Adipose tissue (tissue), 3 donors: ENCODE data around the gene ZNF200. TPM values are rescaled to one million over a fixed set of nuclear protein-coding genes. Genes with fewer than 3 reads are reported as not detected.
"Not testable (repeated sequence)": the region's sequence is repeated elsewhere in the genome, so short reads cannot be mapped to it uniquely, and the experiment has no call there.

Experiments
- H3K27ac ChIP-seq: one replicate; pipeline ENCODE4 v1.5.1; 2013; ENCODE audit warnings: low read depth, low read length
- WGBS, 3 donors: extraction: QIAGEN DNeasy Blood & Tissue Kit; methylation state at CpG; one replicate each; pipeline ENCODE4 v1.1.7; 2013; 5-methylcytosine and 5-hydroxymethylcytosine counted together
- polyA plus RNA-seq, 3 donors: library from polyadenylated mRNA; stranded (reverse); fragments of 200-250 nt; gene quantifications; one replicate each; pipeline ENCODE4 v1.2.3, GENCODE V29; 2013
- donor health status: healthy with polysubstance abuse.
- donor health status: Bipolar disorder and iron deficiency.
- donor health status: healthy.

ZNF200 gene, protein sequence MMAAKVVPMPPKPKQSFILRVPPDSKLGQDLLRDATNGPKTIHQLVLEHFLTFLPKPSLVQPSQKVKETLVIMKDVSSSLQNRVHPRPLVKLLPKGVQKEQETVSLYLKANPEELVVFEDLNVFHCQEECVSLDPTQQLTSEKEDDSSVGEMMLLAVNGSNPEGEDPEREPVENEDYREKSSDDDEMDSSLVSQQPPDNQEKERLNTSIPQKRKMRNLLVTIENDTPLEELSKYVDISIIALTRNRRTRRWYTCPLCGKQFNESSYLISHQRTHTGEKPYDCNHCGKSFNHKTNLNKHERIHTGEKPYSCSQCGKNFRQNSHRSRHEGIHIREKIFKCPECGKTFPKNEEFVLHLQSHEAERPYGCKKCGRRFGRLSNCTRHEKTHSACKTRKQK
- 1 to 10 TPM; 1.9 to 4.8 (median 3.2) TPM for polyA plus RNA-seq

DNA sequence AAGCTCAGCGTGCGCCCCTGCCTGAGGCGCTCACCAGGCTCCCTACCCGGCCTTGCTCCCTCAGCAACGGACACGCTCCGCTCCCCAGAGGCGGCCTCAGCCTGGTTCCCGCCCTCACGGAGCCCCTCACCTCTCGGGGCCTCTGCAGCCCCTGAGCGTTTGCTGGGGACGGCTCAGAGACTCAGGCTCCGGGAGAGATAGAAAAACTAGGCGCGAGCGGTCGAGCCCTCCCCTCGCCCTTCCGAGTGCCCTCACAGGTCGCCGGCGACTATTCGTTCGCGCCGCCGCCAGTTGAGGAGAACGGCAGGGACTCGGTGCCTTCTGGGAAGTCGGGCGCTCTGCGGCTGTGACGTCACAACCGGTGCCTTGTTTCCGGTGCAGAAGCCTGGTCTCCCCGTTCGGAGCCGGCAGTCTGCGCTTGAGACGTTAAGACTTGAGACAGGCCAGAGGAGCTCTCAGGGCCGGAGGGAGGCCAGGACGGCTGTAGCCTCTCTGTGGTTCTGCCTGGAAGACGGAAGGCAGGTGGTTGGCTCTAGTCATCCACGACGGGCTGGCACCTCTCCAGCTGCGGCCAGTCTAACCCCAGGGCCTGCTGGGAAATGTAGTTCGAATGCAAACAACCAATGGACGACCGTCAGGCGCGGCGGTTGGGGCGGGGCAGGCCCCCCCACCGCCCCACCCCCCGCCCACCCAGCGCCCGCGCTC lies at the start of gene ZNF200:
ZNF200 (minus strand) TSS at position 302 of the 705 bp plus-strand sequence. CDS start 1,403 bp downstream, outside the sequence.
- H3K27ac ChIP-seq, result peak within 1 kb of the TSS; percentile 85
- 0 to 1% (median 0%) methylated on average over 49 to 54 of the region's 59 CpGs for WGBS, 3 donors

GRCh38 chr16:3283543-3284447 lies 48.8 kb upstream of the ZNF200 start:
- 5 to 8% (median 7%) methylated on average over 45 to 56 of the region's 56 CpGs for WGBS, 3 donors
- peak overlapping the region; percentile 81 for H3K27ac ChIP-seq

DNA sequence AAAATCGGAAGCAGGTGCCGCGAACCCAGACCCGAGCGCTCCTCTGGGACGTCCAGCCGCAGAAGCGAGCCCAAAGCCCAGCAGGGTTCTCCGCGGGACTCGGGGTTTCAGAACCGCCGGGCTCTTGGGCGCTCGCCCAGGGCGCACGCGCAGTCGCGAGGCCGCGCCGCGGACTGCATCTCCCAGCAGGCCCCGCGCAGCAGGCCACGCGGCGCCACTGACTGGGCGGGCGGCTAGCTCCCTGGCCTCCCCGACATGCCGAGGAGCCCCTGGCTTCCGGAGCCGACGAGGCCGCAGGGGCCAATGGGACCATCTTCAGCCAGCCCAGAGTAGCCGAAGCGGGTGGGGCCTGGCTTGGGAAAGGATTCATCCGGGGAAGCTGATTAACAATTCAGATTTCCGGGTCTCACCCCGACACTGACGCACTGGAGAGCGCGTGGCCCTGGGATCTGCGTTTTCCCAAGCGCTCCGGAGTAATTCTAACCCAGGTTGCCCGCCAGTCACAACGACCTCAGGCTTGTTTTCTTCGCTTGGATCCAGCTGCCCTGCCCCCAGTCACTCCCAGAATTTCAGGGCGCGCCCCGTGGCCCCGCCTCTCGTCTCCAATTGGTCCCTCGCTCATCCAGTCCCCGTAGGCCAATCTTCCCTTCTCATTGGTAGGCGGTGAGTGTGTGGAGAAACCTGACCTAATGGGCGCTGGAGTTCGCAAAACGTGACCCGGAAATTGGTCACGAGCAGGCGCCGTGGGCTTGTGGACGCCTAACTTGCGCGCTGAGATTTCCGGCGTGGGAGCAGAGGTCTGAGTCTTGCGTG lies 48.0 kb upstream of the ZNF200 start, which contains the start of gene ZNF263:
ZNF263 (plus strand) TSS at position 762 of the 813 bp plus-strand sequence. CDS start 328 bp downstream, outside the sequence.
- WGBS, 3 donors, result 0% methylated on average over 70 to 72 of the region's 72 CpGs

DNA sequence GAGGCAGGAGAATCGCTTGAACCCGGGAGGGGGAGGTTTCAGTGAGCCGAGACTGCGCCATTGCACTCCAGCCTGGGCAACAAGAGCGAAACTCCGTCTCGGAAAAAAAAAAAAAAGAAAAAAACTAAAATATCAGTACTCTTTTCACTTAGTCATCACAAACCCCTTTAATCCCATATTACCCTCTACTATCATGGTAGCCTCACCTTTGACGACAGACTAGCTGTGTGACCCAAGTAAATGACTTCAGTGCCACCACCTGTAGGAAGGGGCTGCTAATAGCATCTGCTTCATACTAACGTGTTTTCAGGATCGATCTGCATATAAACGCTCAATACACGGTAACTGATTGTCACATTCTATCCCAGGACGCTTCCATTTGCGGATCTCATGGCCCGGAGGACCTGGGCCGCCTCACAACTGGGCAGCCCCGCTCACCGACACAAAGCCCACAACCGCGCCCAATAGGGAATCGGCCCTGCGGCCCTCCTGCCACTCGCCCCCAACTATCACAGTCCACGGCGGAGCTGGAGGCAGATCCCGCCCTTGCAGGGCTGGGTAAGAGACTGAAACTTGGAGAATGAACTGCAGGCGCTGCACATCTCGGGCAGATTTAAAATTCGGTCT lies 47.3 kb upstream of the ZNF200 start:
- no peak overlapping the region for H3K27ac ChIP-seq
- WGBS, 3 donors, result 8 to 17% (median 15%) methylated on average over 26 to 29 of the region's 29 CpGs

More for the DNA sequence above, 48.0 kb upstream of the ZNF200 start, which contains the start of gene ZNF263:
- peak within 1 kb of the TSS; percentile 95 for H3K27ac ChIP-seq

- H3K27ac ChIP-seq, result no peak overlapping the region
- 51 to 77% (median 77%) methylated on average over 6 of the region's 6 CpGs for WGBS, 3 donors
Observed at GRCh38 chr16:3281222-3281820, 46.4 kb upstream of the ZNF200 start.

DNA sequence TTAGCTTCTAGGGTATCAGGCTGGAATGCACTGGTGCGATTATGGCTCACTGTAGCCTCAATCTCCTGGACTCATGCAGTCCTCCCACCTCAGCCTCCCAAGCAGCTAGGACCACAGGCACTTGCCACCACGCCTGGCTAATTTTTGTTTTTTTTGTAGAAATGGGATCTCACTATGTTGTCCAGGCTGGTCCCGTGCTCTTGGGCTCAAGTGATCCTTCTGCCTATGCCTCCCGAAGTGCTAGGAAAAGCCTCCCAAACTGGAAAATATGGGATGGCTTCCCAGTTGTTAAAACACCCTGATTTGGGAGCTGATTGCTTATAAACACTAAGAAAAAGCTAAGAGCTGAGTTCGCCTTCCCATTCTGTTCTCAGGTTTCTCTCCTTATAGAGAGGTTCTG lies 41.7 kb upstream of the ZNF200 start:
- no peak overlapping the region for H3K27ac ChIP-seq
- WGBS, 3 donors, result 82 to 90% (median 89%) methylated on average over 5 of the region's 5 CpGs

- no peak overlapping the region for H3K27ac ChIP-seq
Observed at GRCh38 chr16:3274947-3275346, 40.0 kb upstream of the ZNF200 start.

DNA sequence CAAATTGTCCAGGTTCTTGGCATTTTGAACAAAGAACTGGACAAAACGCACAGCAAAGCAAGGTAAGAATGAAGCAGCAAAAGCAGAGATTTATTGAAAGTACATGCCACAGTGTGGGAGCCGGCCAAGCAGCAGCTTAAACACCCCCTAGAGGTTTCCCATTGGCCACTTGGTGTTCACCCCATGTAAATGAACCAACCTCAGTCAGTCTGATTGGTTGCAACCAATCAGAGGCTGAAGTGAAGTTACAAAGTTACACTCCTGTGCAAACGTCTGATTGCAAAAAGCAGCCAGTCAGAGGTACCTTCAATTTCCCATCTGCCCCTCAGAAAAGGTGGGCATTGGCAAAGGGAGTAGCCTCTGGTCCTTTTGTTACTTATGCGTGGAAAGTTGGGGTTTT lies 39.5 kb upstream of the ZNF200 start:
- H3K27ac ChIP-seq, result no peak overlapping the region
- WGBS, 3 donors, result 52 to 62% (median 56%) methylated on average over 4 of the region's 4 CpGs

GRCh38 chr16:3271281-3271680 lies 36.3 kb upstream of the ZNF200 start:
- H3K27ac ChIP-seq, result not testable (repeated sequence)
- 91 to 96% (median 94%) methylated on average over 22 of the region's 22 CpGs for WGBS, 3 donors

DNA sequence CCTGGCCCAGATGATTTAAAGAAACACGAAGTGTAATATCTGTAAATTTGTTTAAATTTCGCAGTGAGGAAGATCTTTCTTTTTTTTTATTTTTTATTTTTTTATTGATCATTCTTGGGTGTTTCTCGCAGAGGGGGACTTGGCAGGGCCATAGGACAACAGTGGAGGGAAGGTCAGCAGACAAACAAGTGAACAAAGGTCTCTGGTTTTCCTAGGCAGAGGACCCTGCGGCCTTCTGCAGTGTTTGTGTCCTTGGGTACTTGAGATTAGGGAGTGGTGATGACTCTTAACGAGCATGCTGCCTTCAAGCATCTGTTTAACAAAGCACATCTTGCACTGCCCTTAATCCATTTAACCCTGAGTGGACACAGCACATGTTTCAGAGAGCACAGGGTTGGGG lies 35.8 kb upstream of the ZNF200 start:
- not testable (repeated sequence) for H3K27ac ChIP-seq
- 73 to 87% (median 85%) methylated on average over 5 of the region's 5 CpGs for WGBS, 3 donors

- WGBS, 3 donors, result 31 to 96% (median 91%) methylated on average over 1 of the region's 1 CpG
- H3K27ac ChIP-seq, result no peak overlapping the region
Observed at GRCh38 chr16:3268294-3268693, 33.3 kb upstream of the ZNF200 start.

- no peak overlapping the region for H3K27ac ChIP-seq
- 60 to 88% (median 77%) methylated on average over 5 of the region's 5 CpGs for WGBS, 3 donors
Observed at GRCh38 chr16:3266873-3267537, 32.0 kb upstream of the ZNF200 start.

DNA sequence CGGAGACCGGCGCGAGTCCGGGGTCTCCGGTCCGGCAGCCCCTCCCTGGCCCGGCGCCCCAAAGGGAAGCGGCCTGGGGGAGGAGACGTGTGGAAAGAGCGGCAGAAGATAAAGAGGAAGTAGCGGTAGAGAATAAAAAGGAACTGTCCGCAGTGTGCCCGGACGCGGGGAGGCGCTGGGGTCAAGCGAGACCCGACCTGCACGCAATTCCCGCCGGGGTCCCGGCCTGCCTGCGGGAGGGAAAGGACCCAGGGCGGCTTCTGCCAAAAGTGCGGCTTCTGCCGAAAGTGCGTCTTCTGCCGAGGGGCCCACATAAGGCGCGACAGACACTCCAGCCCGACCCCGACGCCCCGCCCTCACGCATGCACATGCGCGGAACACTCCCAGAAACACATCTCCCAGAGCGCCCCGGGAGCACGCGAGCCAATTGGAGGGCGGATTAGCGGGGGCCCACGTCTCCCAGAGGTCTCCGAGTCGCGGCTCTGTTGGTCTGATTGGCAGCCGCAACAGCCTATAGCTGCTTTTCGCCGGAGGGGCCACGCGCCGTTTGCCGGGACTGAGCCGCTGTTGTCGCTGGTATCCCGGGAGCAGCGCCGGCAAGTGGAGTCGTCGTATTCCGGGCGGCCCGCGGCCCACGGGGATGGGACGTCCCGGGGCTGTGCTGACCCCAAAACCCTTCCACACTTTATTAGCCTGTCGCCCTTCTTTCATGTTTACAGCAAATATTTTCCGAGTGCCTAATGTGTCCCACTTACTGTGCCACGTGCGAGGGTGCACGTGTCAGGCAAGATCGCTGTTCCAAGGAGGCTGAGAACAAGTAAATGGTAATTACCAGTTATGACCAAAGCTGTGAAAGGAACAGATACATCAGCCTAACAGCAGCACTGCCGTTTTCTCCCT lies 29.4 kb upstream of the ZNF200 start:
- WGBS, 3 donors, result 1 to 2% (median 2%) methylated on average over 71 to 77 of the region's 77 CpGs

DNA sequence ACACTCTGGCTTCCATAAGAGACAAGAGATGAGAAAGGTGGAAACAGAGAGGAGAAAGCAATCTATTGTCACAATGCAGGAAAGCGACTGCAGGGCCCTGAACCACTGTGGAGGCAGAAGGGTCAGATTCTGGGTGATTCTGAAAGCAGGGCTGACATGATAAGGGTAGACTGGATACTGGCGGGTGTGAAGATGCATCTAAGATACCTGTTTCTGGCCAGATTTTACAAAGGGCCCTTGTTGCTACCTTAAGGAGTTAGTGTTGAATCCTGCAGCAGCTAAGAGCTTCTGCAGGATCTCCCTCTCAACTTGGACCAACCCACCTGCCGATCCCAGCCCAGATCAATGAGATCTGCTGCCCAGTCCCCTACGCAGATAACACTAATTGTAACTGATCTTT lies 27.6 kb upstream of the ZNF200 start:
- no peak overlapping the region for H3K27ac ChIP-seq
- WGBS, 3 donors, result 84 to 98% (median 97%) methylated on average over 4 of the region's 4 CpGs

More for the DNA sequence above, 29.4 kb upstream of the ZNF200 start:
- H3K27ac ChIP-seq, result peak overlapping the region; percentile 95

DNA sequence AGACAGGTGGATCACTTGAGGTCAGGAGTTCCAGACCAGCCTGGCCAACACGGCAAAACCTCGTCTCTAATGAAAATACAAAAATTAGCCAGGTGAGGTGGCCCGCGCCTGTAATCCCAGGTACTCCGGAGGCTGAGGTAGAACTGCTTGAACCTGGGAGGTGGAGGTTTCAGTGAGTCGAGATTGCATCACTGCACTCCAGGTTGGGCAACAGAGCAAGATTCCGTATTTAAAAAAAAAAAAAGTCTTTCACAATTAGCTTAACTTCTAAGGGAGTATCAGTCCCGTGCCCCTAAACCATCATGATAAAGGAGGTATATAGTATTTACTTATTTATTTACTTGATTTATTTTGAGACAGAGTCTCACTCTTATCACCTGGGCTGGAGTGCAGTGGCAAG lies 24.9 kb upstream of the ZNF200 start:
- WGBS, 3 donors, result 59 to 79% (median 70%) methylated on average over 8 of the region's 8 CpGs
- H3K27ac ChIP-seq, result no peak overlapping the region
